Peyer's patch (tissue), 4 donors: ENCODE data around the gene LILRA2. TPM values are rescaled to one million over a fixed set of nuclear protein-coding genes. Genes with fewer than 3 reads are reported as not detected.

ENCODE experiments used
- DNase-seq, 3 donors: peaks; one replicate each; pipeline ENCODE4 v3.0.0-alpha.2; 2017 to 2019
- H3K27ac ChIP-seq, 4 donors: fragments of 200-600 bp; sonication (generic); one replicate each; pipeline ENCODE4 v1.5.1; 2016 to 2019
- H3K27me3 ChIP-seq, 2 donors: fragments of 200-600 bp; sonication (generic); one replicate each; pipeline ENCODE4 v1.5.1; 2019
- H3K36me3 ChIP-seq, 3 donors: fragments of 200-600 bp; sonication (generic); one replicate each; pipeline ENCODE4 v1.5.1; 2016 to 2019
- H3K4me1 ChIP-seq, 4 donors: fragments of 200-600 bp; sonication (generic); one replicate each; pipeline ENCODE4 v1.5.1; 2016 to 2019
- H3K4me3 ChIP-seq, 4 donors: fragments of 200-600 bp; sonication (generic); 1 replicate in 3 of 4; 2 replicates in 1 of 4; pipeline ENCODE4 v1.5.1; 2016 to 2019; ENCODE audit warnings: mild to moderate bottlenecking in 1 of 4
- H3K9me3 ChIP-seq, 4 donors: fragments of 200-600 bp; sonication (generic); one replicate each; pipeline ENCODE4 v1.5.1; 2016 to 2019; ENCODE audit warnings: mild to moderate bottlenecking in 1 of 4
- POLR2A ChIP-seq, 2 donors: fragments of 450-650 bp; IDR thresholded peaks; one replicate each; pipeline ENCODE4 v1.5.1; 2017; ENCODE audit warnings: antibody characterized with exemption in 2 of 2, mild to moderate bottlenecking in 2 of 2, moderate library complexity in 2 of 2
- total RNA-seq, 4 donors: library from RNA; depleted of rRNA; stranded (reverse); fragments of >200 nt; gene quantifications; one replicate each; pipeline ENCODE4 v1.1.0, GENCODE V29; 2016
- TF ChIP-seq, protein P1 (sequence below), 6 experiments: fragments of 450-650 bp in 4 of 6; fragments of 200-600 bp in 2 of 6; sonication (generic) in 1 of 6; IDR thresholded peaks; one replicate each; pipeline ENCODE4 v1.5.1; 2017 to 2019; ENCODE audit warnings: antibody characterized with exemption in 6 of 6, mild to moderate bottlenecking in 3 of 6, moderate library complexity in 1 of 6

Gene LILRA2
- total RNA-seq, 4 donors from 2014 or later: 0.80 to 1.7 TPM; not detected in 2

DNA sequence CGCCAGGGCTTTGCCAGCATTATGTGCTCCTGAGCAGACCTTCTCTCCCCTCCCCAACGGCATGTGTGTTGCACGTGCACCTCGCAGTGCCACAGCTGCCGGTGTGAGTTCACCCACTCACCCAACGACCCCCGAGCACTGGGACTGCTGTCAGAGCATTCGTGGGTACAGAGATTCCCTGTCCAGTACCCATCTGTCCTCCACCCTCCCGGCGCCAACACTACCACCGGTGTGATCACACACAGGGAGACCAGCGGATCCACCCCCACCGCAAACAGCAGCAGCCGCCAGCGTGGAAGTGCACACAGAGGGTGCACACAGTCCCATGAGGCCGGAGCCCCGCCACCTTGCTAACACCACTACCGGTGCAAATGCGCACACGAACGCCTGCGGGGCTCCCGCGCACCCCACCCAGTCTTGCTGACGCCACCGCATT, 35.8 kb downstream of the LILRA2 start:
- no peak overlapping the region for H3K4me3 ChIP-seq
- no peak overlapping the region for H3K27ac ChIP-seq
- no peaks in the 10 kb centered on the region for H3K4me1 ChIP-seq
- H3K9me3 ChIP-seq: no peaks in the 10 kb centered on the region
- DNase-seq: no peak
- TF ChIP-seq POLR2A (IDR thresholded peaks at IDR 0.05): no peak
- TF ChIP-seq, protein P1, sequence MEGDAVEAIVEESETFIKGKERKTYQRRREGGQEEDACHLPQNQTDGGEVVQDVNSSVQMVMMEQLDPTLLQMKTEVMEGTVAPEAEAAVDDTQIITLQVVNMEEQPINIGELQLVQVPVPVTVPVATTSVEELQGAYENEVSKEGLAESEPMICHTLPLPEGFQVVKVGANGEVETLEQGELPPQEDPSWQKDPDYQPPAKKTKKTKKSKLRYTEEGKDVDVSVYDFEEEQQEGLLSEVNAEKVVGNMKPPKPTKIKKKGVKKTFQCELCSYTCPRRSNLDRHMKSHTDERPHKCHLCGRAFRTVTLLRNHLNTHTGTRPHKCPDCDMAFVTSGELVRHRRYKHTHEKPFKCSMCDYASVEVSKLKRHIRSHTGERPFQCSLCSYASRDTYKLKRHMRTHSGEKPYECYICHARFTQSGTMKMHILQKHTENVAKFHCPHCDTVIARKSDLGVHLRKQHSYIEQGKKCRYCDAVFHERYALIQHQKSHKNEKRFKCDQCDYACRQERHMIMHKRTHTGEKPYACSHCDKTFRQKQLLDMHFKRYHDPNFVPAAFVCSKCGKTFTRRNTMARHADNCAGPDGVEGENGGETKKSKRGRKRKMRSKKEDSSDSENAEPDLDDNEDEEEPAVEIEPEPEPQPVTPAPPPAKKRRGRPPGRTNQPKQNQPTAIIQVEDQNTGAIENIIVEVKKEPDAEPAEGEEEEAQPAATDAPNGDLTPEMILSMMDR (IDR thresholded peaks at IDR 0.05): no peak
- no peaks in the 10 kb centered on the region for H3K27me3 ChIP-seq
- no peaks in the 10 kb centered on the region for H3K36me3 ChIP-seq

DNA sequence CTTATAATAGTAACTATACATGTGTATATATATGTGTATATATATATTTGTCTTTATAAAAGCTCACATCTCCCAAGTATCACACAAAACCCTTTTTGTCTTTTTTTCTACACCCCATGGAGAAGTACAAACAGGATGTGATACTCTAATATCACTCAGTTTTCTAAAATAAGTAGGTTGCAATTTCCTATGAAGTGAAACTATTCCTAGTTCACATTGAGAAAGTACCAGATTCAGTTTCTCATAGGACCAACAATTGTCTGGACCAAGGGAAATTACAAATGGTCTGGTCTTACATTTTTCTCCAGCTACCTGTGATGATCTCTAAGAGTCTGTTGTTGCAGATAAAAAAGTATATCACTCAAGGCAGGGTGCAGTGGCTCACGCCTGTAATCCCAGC, 38.8 kb downstream of the LILRA2 start:
- no peak for DNase-seq
- Histone ChIP-seq H3K27ac (no peak overlapping the region), H3K4me1 (no peaks in the 10 kb centered on the region), H3K36me3 (no peaks in the 10 kb centered on the region), H3K4me3 (no peak overlapping the region), H3K27me3 (no peaks in the 10 kb centered on the region), H3K9me3 (no peaks in the 10 kb centered on the region)
- TF ChIP-seq POLR2A (IDR thresholded peaks at IDR 0.05): no peak
- TF ChIP-seq, protein P1 (IDR thresholded peaks at IDR 0.05): no peak

GRCh38 chr19:54614726-54615125, 41.1 kb downstream of the LILRA2 start:
- no peaks in the 10 kb centered on the region for H3K27me3 ChIP-seq
- no peaks in the 10 kb centered on the region for H3K36me3 ChIP-seq
- no peak overlapping the region for H3K4me3 ChIP-seq
- H3K27ac ChIP-seq: no peak overlapping the region
- no peak for TF ChIP-seq POLR2A (IDR thresholded peaks at IDR 0.05)
- TF ChIP-seq, protein P1 (IDR thresholded peaks at IDR 0.05): no peak
- DNase-seq: no peak
- no peaks in the 10 kb centered on the region for H3K9me3 ChIP-seq
- H3K4me1 ChIP-seq: no peaks in the 10 kb centered on the region

GRCh38 chr19:54616057-54616456, 42.5 kb downstream of the LILRA2 start:
- Histone ChIP-seq H3K36me3 (no peaks in the 10 kb centered on the region), H3K9me3 (no peaks in the 10 kb centered on the region), H3K27ac (peak overlapping the region in 2 of 4 donors; percentile 55 to 61), H3K4me3 (peak overlapping the region in 1 of 4 donors; percentile 20), H3K4me1 (no peaks in the 10 kb centered on the region), H3K27me3 (no peaks in the 10 kb centered on the region)
- TF ChIP-seq, protein P1 (IDR thresholded peaks at IDR 0.05): no peak
- no peak for TF ChIP-seq POLR2A (IDR thresholded peaks at IDR 0.05)
- DNase-seq: no peak

DNA sequence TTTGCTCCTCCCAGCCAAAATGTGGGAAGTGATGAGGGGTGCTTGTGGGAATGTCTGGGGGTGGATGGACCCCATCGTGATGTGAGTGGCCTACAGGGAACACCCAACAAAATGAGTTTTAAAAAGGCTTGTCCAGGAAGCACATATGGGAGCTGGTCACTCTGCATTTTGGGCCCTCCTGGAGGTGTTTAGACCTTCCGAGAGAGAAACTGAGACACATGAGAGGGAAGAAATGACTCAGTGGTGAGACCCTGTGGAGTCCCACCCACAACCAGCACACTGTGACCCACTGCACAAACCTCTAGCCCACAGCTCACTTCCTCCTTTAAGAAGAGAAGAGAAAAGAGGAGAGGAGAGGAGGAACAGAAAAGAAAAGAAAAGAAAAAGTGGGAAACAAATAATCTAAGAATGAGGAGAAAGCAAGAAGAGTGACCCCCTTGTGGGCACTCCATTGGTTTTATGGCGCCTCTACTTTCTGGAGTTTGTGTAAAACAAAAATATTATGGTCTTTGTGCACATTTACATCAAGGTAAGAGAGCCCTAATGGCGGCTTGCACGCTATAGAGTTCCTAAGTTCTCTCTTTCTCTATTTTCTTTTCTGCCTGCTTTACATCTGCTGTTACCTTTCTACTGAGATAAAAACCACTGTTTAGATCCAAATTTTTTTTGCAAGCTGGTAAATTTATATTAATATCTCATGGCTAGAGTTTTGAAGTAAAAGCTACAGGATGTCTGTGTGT, 43.4 kb downstream of the LILRA2 start:
- no peaks in the 10 kb centered on the region for H3K36me3 ChIP-seq
- H3K9me3 ChIP-seq: no peaks in the 10 kb centered on the region
- peak overlapping the region in 3 of 4 donors; percentile 7 to 20 (median 17) for H3K4me3 ChIP-seq
- H3K27me3 ChIP-seq: no peaks in the 10 kb centered on the region
- no peak for TF ChIP-seq POLR2A (IDR thresholded peaks at IDR 0.05)
- TF ChIP-seq, protein P1 (IDR thresholded peaks at IDR 0.05): no peak
- peak overlapping the region in 2 of 4 donors; percentile 55 to 61 for H3K27ac ChIP-seq
- DNase-seq: peak in 2 of 3 donors; percentile 40 to 61
- H3K4me1 ChIP-seq: peaks cover 0 to 5% (median 0%) of the 10 kb centered on the region in 4 donors
